ENCODE data around the gene PPL. TPM values are rescaled to one million over a fixed set of nuclear protein-coding genes. Genes with fewer than 3 reads are reported as not detected.

Gene PPL
- total and polyA plus RNA-seq, 2 donors (not counting 3 experiments of a cell fraction or from before 2014, with no cell fraction given), result 0.07 to 0.20 TPM

DNA sequence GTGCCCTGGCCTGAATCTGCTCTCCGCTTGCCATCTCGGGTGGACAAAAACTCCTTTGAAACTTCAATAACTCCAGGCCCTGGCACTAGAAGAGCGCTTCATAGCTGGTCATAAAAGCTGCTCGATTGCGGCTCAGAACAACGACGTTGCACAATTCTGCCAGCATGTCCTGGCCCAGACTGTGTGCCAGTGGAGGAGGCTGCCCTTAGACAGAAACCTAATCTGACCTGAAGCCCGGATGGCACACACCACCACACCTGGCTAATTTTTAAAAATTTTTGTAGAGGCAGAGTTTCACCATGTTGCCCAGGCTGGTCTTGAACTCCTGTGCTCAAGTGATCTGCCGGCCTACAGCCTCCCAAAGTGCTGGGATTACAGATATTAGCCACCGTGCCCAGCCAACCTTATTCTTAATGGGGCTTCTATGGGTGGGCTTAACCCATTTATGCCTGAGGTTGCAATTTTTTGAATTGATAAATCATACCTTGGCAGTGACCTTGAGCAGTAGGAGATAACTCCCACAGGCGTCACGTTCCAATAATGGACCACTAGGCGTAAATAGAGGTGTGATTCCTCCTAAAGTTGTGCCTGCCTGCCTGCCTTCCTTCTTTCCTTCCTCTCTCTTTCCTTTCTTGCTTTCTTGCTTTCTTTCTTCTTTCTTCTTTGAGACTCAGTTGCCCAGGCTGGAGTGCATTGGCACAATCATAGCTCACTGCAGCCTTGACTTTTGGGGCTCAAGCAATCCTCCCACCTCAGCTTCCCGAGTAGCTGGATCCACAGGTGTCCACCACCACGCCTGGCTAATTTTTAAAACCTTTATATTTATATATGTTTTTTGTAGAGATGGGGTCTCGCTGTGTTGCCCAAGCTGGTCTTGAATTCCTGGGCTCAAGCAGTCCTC lies 1.1 kb upstream of the PPL start:
- H3K9me1 ChIP-seq (replicated peaks; ENCODE audit: control insufficient read depth, extremely low read depth, insufficient read depth, low read length), result no peaks in the 10 kb centered on the region
- no peaks in the 10 kb centered on the region for H3K36me3 ChIP-seq (ENCODE audit: control insufficient read depth in 2 of 2, extremely low read depth in 1 of 2, insufficient read depth in 2 of 2, low read length in 2 of 2)
- ChIA-PET POLR2A (no interaction called here), CTCF (interaction anchor here (0.6 to 1.3 kb wide), 2 partner anchors 21 to 389 kb away, joined by 3 read pairs; partner anchors contain the start of gene SEC14L5)
- H2AFZ ChIP-seq (ENCODE audit: low read depth, low read length), result no peak overlapping the region
- no peaks in the 10 kb centered on the region for H3K9me3 ChIP-seq (replicated peaks; ENCODE audit: control insufficient read depth, insufficient read depth, low read length)
- dilution Hi-C loops (cut with MboI; ENCODE audit: extremely low pct_ligation_motif_present, low sequenced_read_pairs) (no loop called here), intact Hi-C loops (cut with micrococcal nuclease) (no loop called here)
- no peak for FAIRE-seq
- peaks cover 6% of the 10 kb centered on the region for H3K4me1 ChIP-seq (ENCODE audit: control insufficient read depth, extremely low read depth, insufficient read depth, low read length)
- no peak overlapping the region for H3K9ac ChIP-seq (replicated peaks; ENCODE audit: extremely low read depth, insufficient read depth, low read length)
- no peak overlapping the region for H3K4me3 ChIP-seq (replicated peaks in 1 of 3; ENCODE audit: insufficient read depth in 1 of 3, low read depth in 1 of 3, low read length in 3 of 3)
- no peaks in the 10 kb centered on the region for H3K79me2 ChIP-seq (ENCODE audit: control insufficient read depth, insufficient read depth, low read length)
- H4K20me1 ChIP-seq (replicated peaks; ENCODE audit: control insufficient read depth, extremely low read depth, insufficient read depth, low read length), result no peaks in the 10 kb centered on the region
- H3K27me3 ChIP-seq (ENCODE audit: control insufficient read depth in 2 of 2, insufficient read depth in 2 of 2, low read length in 2 of 2), result peaks cover 15 to 21% of the 10 kb centered on the region in 2 experiments
- no peak for TF ChIP-seq POLR2A (IDR thresholded peaks at IDR 0.05; ENCODE audit: low read depth, low read length)
- TF ChIP-seq POLR2AphosphoS5 (IDR thresholded peaks at IDR 0.05; ENCODE audit: insufficient read depth, low read depth, low read length), result no peak
- BruUV-seq (replicated peaks), result no TSS peak
- no peak overlapping the region for H3K4me2 ChIP-seq (ENCODE audit: insufficient read depth, low read length)
- no peak for DNase-seq (ENCODE audit: low read depth, low spot score)
- H3K27ac ChIP-seq (ENCODE audit: insufficient read depth, low read depth, low read length), result no peak overlapping the region

GRCh38 chr16:4936181-4936990 lies 562 bp downstream of the PPL start:
- H3K27me3 ChIP-seq (ENCODE audit: control insufficient read depth in 2 of 2, insufficient read depth in 2 of 2, low read length in 2 of 2), result peaks cover 15 to 21% of the 10 kb centered on the region in 2 experiments
- H3K36me3 ChIP-seq (ENCODE audit: control insufficient read depth in 2 of 2, extremely low read depth in 1 of 2, insufficient read depth in 2 of 2, low read length in 2 of 2), result no peaks in the 10 kb centered on the region
- dilution Hi-C loops (cut with MboI; ENCODE audit: extremely low pct_ligation_motif_present, low sequenced_read_pairs), result no loop called here
- H3K4me2 ChIP-seq (ENCODE audit: insufficient read depth, low read length), result no peak overlapping the region
- no peaks in the 10 kb centered on the region for H3K9me1 ChIP-seq (replicated peaks; ENCODE audit: control insufficient read depth, extremely low read depth, insufficient read depth, low read length)
- no peaks in the 10 kb centered on the region for H3K79me2 ChIP-seq (ENCODE audit: control insufficient read depth, insufficient read depth, low read length)
- H3K4me3 ChIP-seq (replicated peaks in 1 of 3; ENCODE audit: insufficient read depth in 1 of 3, low read depth in 1 of 3, low read length in 3 of 3), result peak overlapping the region in 1 of 3 experiments; percentile 21
- ChIA-PET CTCF (interaction anchor here (0.6 to 1.3 kb wide), 5 partner anchors 19 to 77 kb away, joined by 3 to 5 read pairs (median 3); partner anchors contain the start of gene SEC14L5), POLR2A (interaction anchor here (0.6 kb wide), 1 partner anchor 719 kb away, joined by 3 read pairs; no protein-coding TSS in a partner anchor)
- no peak overlapping the region for H2AFZ ChIP-seq (ENCODE audit: low read depth, low read length)
- no peak overlapping the region for H3K27ac ChIP-seq (ENCODE audit: insufficient read depth, low read depth, low read length)
- FAIRE-seq (no peak), DNase-seq (ENCODE audit: low read depth, low spot score) (no peak)
- intact Hi-C loops (cut with micrococcal nuclease), result no loop called here
- no peaks in the 10 kb centered on the region for H3K9me3 ChIP-seq (replicated peaks; ENCODE audit: control insufficient read depth, insufficient read depth, low read length)
- H3K4me1 ChIP-seq (ENCODE audit: control insufficient read depth, extremely low read depth, insufficient read depth, low read length), result peaks cover 3% of the 10 kb centered on the region
- H4K20me1 ChIP-seq (replicated peaks; ENCODE audit: control insufficient read depth, extremely low read depth, insufficient read depth, low read length), result no peaks in the 10 kb centered on the region
- TF ChIP-seq POLR2A (IDR thresholded peaks at IDR 0.05; ENCODE audit: low read depth, low read length) (no peak), GATA2 (IDR thresholded peaks at IDR 0.05; ENCODE audit: insufficient read depth, insufficient read length, low read depth, low read length) (no peak), EZH2 (IDR thresholded peaks at IDR 0.05; ENCODE audit: borderline replicate concordance, low read depth, low read length, severe bottlenecking) (peak; percentile 87)
- TF ChIP-seq, protein P1, sequence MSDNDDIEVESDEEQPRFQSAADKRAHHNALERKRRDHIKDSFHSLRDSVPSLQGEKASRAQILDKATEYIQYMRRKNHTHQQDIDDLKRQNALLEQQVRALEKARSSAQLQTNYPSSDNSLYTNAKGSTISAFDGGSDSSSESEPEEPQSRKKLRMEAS (IDR thresholded peaks at IDR 0.05; ENCODE audit: insufficient read depth, insufficient read length), result no peak
- no TSS peak for BruUV-seq (replicated peaks)
- no peak overlapping the region for H3K9ac ChIP-seq (replicated peaks; ENCODE audit: extremely low read depth, insufficient read depth, low read length)
